ENCODE data around the gene OGA. TPM values are rescaled to one million over a fixed set of nuclear protein-coding genes. Genes with fewer than 3 reads are reported as not detected.

The OGA gene
- total and polyA plus RNA-seq, 2 experiments from 2014 or later, result 46.1 to 76.8 TPM

DNA sequence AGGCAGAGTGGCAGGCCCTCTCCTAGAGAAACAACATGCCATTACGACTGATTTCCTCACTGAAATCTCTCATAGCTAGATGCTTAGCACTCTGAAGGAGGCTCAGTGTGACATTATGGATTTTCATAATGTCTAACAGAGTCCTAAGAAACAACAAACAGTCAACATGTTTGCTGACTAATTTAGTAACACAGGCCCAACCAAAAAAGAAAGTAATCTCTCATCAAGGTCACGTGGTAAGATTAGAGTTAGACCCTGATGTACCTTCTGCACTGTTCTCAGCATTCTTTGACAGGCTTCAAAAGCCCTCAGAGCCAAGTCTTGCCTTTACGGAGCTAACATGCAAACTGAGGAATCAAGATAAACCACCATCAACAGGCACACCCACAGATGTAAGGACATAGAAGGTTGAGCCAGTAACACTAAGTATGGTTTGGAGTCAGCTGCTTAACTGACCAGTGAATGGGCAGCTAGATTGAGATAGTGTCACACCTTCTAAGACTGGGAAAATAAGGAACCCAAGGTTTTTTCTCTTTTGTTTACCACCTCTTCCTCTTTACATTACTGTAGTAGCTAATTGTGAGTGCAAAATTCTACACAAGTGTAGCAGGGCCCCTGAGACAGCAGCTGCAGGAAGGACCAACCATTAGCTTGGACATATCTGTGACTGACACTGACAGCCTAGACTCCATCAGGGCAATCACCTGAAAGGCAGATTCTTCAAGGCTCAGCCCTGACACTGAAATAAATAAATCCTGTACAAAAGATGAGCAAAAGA, 40.7 kb upstream of the OGA start:
- 91% methylated on average over 3 of the region's 3 CpGs for WGBS (ENCODE audit: low lambda C conversion rate, missing lambda C conversion rate)
- Histone ChIP-seq H4K20me1 (ENCODE audit: insufficient read depth, poor library complexity, severe bottlenecking) (peaks cover 3% of the 10 kb centered on the region), H3K36me3 (replicated peaks; ENCODE audit: insufficient read depth, low read depth) (no peaks in the 10 kb centered on the region), H3K27me3 (no peaks in the 10 kb centered on the region), H3K4me2 (no peak overlapping the region), H3K4me1 (ENCODE audit: insufficient read depth) (no peaks in the 10 kb centered on the region), H3K27ac (no peak overlapping the region), H3K79me2 (no peaks in the 10 kb centered on the region), H2AFZ (no peak overlapping the region), H3K4me3 (no peak overlapping the region), H3K9me3 (ENCODE audit: low read depth) (no peaks in the 10 kb centered on the region), H3K9me2 (replicated peaks; ENCODE audit: insufficient read depth) (no peaks in the 10 kb centered on the region)
- no peak for DNase-seq (ENCODE audit: low spot score)
- TF ChIP-seq, protein P1, sequence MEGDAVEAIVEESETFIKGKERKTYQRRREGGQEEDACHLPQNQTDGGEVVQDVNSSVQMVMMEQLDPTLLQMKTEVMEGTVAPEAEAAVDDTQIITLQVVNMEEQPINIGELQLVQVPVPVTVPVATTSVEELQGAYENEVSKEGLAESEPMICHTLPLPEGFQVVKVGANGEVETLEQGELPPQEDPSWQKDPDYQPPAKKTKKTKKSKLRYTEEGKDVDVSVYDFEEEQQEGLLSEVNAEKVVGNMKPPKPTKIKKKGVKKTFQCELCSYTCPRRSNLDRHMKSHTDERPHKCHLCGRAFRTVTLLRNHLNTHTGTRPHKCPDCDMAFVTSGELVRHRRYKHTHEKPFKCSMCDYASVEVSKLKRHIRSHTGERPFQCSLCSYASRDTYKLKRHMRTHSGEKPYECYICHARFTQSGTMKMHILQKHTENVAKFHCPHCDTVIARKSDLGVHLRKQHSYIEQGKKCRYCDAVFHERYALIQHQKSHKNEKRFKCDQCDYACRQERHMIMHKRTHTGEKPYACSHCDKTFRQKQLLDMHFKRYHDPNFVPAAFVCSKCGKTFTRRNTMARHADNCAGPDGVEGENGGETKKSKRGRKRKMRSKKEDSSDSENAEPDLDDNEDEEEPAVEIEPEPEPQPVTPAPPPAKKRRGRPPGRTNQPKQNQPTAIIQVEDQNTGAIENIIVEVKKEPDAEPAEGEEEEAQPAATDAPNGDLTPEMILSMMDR (IDR thresholded peaks at IDR 0.05; ENCODE audit: poor library complexity), result no peak
- no peak for TF ChIP-seq EZH2 (IDR thresholded peaks at IDR 0.05; ENCODE audit: borderline replicate concordance)
- no peak for TF ChIP-seq EZH2phosphoT487 (IDR thresholded peaks at IDR 0.05; ENCODE audit: low read depth, severe bottlenecking, unreplicated experiment)

DNA sequence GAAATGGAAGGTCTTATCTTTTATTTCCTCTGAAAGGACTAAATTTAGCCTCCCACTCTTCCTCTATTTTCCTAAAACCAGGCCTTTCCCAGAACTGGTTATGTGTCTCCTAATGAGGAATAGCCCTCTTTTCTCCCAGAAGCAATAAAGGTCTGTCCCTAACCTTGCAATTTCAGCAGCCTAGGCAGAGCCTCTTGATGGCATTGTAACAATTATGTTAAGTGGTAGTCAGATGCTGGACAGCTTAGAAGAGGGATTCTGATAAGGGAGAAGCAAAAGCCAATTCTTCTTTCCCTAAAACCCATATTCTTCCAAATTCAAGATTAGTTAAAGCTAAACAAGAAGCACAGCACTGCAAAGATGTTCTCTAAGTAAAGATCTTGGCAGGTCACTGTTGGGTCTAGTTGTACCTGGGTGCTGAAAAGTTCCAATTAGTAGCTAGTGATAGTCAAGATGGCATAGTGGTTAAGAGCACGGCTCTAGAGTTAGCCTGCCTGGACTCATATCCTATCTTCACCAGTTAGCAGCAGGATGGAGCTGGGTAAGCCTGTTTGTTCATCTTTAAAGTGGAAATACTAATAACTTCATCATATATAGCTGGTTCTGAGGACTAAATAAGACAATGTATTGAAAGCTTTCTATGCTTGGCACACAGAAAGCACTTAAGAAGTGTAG, 39.7 kb upstream of the OGA start:
- Histone ChIP-seq H3K4me3 (no peak overlapping the region), H2AFZ (no peak overlapping the region), H3K27ac (no peak overlapping the region), H3K9me3 (ENCODE audit: low read depth) (no peaks in the 10 kb centered on the region), H3K79me2 (no peaks in the 10 kb centered on the region), H3K27me3 (no peaks in the 10 kb centered on the region), H3K4me1 (ENCODE audit: insufficient read depth) (no peaks in the 10 kb centered on the region), H3K36me3 (replicated peaks; ENCODE audit: insufficient read depth, low read depth) (no peaks in the 10 kb centered on the region), H3K4me2 (no peak overlapping the region), H3K9me2 (replicated peaks; ENCODE audit: insufficient read depth) (no peaks in the 10 kb centered on the region), H4K20me1 (ENCODE audit: insufficient read depth, poor library complexity, severe bottlenecking) (peaks cover 3% of the 10 kb centered on the region)
- TF ChIP-seq EZH2 (IDR thresholded peaks at IDR 0.05; ENCODE audit: borderline replicate concordance) (no peak), EZH2phosphoT487 (IDR thresholded peaks at IDR 0.05; ENCODE audit: low read depth, severe bottlenecking, unreplicated experiment) (no peak)
- TF ChIP-seq, protein P1 (IDR thresholded peaks at IDR 0.05; ENCODE audit: poor library complexity), result no peak
- 81% methylated on average over 1 of the region's 1 CpG for WGBS (ENCODE audit: low lambda C conversion rate, missing lambda C conversion rate)
- no peak for DNase-seq (ENCODE audit: low spot score)

DNA sequence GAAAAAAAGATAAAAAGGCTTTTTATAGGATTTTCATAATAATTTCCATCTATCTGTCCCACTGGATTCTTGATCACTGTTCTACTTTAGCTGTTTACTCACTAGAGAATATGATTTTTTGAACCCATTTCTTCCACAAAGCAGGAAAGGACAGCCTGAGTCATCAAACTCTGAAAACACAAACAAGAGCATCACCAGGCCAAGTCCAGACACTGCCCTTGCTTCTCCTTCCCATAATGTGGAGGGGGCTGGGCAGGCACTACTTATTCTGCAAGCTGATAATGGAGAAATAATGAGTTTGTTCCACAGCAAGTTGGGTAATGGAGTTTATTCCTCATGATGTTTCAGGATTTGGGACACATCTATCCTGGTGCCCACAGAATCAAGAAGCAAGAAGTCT, 38.4 kb upstream of the OGA start:
- Histone ChIP-seq H3K4me3 (no peak overlapping the region), H3K27me3 (no peaks in the 10 kb centered on the region), H3K79me2 (no peaks in the 10 kb centered on the region), H4K20me1 (ENCODE audit: insufficient read depth, poor library complexity, severe bottlenecking) (peaks cover 3% of the 10 kb centered on the region), H3K36me3 (replicated peaks; ENCODE audit: insufficient read depth, low read depth) (no peaks in the 10 kb centered on the region), H3K9me2 (replicated peaks; ENCODE audit: insufficient read depth) (no peaks in the 10 kb centered on the region), H2AFZ (no peak overlapping the region), H3K4me2 (no peak overlapping the region), H3K4me1 (ENCODE audit: insufficient read depth) (no peaks in the 10 kb centered on the region), H3K9me3 (ENCODE audit: low read depth) (no peaks in the 10 kb centered on the region), H3K27ac (no peak overlapping the region)
- DNase-seq (ENCODE audit: low spot score), result no peak
- TF ChIP-seq EZH2phosphoT487 (IDR thresholded peaks at IDR 0.05; ENCODE audit: low read depth, severe bottlenecking, unreplicated experiment) (no peak), EZH2 (IDR thresholded peaks at IDR 0.05; ENCODE audit: borderline replicate concordance) (no peak)
- TF ChIP-seq, protein P1 (IDR thresholded peaks at IDR 0.05; ENCODE audit: poor library complexity), result no peak
